ENCODE results near the gene GPR89A. TPM values are rescaled to one million over a fixed set of nuclear protein-coding genes. Genes with fewer than 3 reads are reported as not detected.

The GPR89A gene
- total RNA-seq, 1 experiment from 2014 or later, result 19.5 TPM

DNA sequence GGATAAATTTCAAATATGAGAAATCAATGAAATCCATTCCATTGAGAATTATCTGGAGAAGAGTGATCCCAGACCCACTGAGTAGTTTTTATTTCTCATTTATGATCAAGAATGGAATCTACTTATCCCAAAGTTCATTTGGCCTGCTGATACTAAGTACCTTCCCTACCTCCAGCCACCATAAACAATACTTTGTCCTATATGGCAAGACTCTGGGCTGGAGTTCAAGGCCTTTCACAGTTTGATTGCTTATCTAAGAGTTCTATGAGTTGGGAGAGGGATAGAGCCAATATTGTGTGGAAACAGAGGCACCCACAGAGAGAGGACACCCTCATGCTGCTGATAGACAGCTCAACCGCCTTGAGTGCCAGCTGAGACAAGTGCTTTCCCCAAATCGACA is 94.3 kb downstream of the GPR89A start:
- no peak overlapping the region for H3K4me3 ChIP-seq (replicated peaks in 1 of 2; ENCODE audit: low read depth in 1 of 2, low read length in 2 of 2)

More for the DNA sequence above, 94.3 kb downstream of the GPR89A start:
- H2AFZ ChIP-seq (ENCODE audit: low read depth, low read length, poor library complexity, severe bottlenecking), result no peak overlapping the region
- H3K9me3 ChIP-seq (ENCODE audit: control insufficient read depth in 1 of 2, insufficient read depth in 1 of 2, low read depth in 1 of 2, low read length in 2 of 2), result no peaks in the 10 kb centered on the region
- H3K27ac ChIP-seq (ENCODE audit: low read depth, low read length), result no peak overlapping the region
- no peaks in the 10 kb centered on the region for H4K20me1 ChIP-seq (ENCODE audit: insufficient read depth)
- TF ChIP-seq, protein P1, sequence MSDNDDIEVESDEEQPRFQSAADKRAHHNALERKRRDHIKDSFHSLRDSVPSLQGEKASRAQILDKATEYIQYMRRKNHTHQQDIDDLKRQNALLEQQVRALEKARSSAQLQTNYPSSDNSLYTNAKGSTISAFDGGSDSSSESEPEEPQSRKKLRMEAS (IDR thresholded peaks at IDR 0.05), result no peak
- no peak for TF ChIP-seq ZFX (IDR thresholded peaks at IDR 0.05)
- TF ChIP-seq SRF (IDR thresholded peaks at IDR 0.05; ENCODE audit: low read depth), result no peak
- TF ChIP-seq SP1 (IDR thresholded peaks at IDR 0.05; ENCODE audit: low read depth), result no peak
- no peak for TF ChIP-seq CBX3 (IDR thresholded peaks at IDR 0.05; ENCODE audit: low read depth)
- no peak for TF ChIP-seq POLR2A (IDR thresholded peaks at IDR 0.05; ENCODE audit: borderline replicate concordance, extremely low read depth, insufficient read depth, insufficient read length)
- TF ChIP-seq, protein P2, sequence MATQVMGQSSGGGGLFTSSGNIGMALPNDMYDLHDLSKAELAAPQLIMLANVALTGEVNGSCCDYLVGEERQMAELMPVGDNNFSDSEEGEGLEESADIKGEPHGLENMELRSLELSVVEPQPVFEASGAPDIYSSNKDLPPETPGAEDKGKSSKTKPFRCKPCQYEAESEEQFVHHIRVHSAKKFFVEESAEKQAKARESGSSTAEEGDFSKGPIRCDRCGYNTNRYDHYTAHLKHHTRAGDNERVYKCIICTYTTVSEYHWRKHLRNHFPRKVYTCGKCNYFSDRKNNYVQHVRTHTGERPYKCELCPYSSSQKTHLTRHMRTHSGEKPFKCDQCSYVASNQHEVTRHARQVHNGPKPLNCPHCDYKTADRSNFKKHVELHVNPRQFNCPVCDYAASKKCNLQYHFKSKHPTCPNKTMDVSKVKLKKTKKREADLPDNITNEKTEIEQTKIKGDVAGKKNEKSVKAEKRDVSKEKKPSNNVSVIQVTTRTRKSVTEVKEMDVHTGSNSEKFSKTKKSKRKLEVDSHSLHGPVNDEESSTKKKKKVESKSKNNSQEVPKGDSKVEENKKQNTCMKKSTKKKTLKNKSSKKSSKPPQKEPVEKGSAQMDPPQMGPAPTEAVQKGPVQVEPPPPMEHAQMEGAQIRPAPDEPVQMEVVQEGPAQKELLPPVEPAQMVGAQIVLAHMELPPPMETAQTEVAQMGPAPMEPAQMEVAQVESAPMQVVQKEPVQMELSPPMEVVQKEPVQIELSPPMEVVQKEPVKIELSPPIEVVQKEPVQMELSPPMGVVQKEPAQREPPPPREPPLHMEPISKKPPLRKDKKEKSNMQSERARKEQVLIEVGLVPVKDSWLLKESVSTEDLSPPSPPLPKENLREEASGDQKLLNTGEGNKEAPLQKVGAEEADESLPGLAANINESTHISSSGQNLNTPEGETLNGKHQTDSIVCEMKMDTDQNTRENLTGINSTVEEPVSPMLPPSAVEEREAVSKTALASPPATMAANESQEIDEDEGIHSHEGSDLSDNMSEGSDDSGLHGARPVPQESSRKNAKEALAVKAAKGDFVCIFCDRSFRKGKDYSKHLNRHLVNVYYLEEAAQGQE (IDR thresholded peaks at IDR 0.05; ENCODE audit: low read depth), result no peak
- no peak for TF ChIP-seq POLR2AphosphoS5 (IDR thresholded peaks at IDR 0.05; ENCODE audit: low read depth, low read length)
- TF ChIP-seq, protein P3, sequence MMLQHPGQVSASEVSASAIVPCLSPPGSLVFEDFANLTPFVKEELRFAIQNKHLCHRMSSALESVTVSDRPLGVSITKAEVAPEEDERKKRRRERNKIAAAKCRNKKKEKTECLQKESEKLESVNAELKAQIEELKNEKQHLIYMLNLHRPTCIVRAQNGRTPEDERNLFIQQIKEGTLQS (IDR thresholded peaks at IDR 0.05), result no peak
- TF ChIP-seq, protein P4, sequence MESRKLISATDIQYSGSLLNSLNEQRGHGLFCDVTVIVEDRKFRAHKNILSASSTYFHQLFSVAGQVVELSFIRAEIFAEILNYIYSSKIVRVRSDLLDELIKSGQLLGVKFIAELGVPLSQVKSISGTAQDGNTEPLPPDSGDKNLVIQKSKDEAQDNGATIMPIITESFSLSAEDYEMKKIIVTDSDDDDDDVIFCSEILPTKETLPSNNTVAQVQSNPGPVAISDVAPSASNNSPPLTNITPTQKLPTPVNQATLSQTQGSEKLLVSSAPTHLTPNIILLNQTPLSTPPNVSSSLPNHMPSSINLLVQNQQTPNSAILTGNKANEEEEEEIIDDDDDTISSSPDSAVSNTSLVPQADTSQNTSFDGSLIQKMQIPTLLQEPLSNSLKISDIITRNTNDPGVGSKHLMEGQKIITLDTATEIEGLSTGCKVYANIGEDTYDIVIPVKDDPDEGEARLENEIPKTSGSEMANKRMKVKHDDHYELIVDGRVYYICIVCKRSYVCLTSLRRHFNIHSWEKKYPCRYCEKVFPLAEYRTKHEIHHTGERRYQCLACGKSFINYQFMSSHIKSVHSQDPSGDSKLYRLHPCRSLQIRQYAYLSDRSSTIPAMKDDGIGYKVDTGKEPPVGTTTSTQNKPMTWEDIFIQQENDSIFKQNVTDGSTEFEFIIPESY (IDR thresholded peaks at IDR 0.05; ENCODE audit: extremely low read depth, insufficient replicate concordance, low read length), result no peak
- TF ChIP-seq TCF7L2 (IDR thresholded peaks at IDR 0.05; ENCODE audit: borderline replicate concordance, extremely low read depth, insufficient read depth, insufficient read length), result no peak
- TF ChIP-seq JUND (IDR thresholded peaks at IDR 0.05), result no peak
- no peak for TF ChIP-seq EZH2phosphoT487 (IDR thresholded peaks at IDR 0.05; ENCODE audit: borderline replicate concordance)
- no peak for TF ChIP-seq CEBPB (IDR thresholded peaks at IDR 0.05; ENCODE audit: low read depth)
- TF ChIP-seq RAD21 (IDR thresholded peaks at IDR 0.05; ENCODE audit: low read depth), result no peak
- no peak for TF ChIP-seq EGR1 (IDR thresholded peaks at IDR 0.05; ENCODE audit: low read depth)
- TF ChIP-seq FOSL1 (IDR thresholded peaks at IDR 0.05; ENCODE audit: low read depth), result no peak
- H3K4me2 ChIP-seq (ENCODE audit: low read length), result no peak overlapping the region
- RAD21 ChIA-PET (ENCODE audit: low non-redundant PET in 1 of 2, low total read pairs in 2 of 2, uncharacterized antibody in 2 of 2, unreplicated experiment in 2 of 2), result no interaction called here
- H3K27me3 ChIP-seq (ENCODE audit: insufficient read depth, low read length), result no peaks in the 10 kb centered on the region
- no TSS peak for BruUV-seq (replicated peaks)
- no peaks in the 10 kb centered on the region for H3K9me2 ChIP-seq (ENCODE audit: insufficient read depth)
- no peaks in the 10 kb centered on the region for H3K36me3 ChIP-seq (ENCODE audit: control insufficient read depth in 1 of 2, insufficient read depth in 2 of 2, low read length in 2 of 2)
- POLR2A ChIA-PET, result no interaction called here
- DNase-seq (ENCODE audit: low read depth, low spot score) (no peak), ATAC-seq (no peak)
- H3K79me2 ChIP-seq (ENCODE audit: insufficient read depth, low read length), result no peaks in the 10 kb centered on the region
- intact Hi-C loops (cut with micrococcal nuclease), result no loop called here
- H3K9ac ChIP-seq (ENCODE audit: low read length), result no peak overlapping the region
- peaks cover 4 to 17% of the 10 kb centered on the region in 2 experiments; a peak in 3 of 4 replicates for H3K4me1 ChIP-seq (ENCODE audit: control insufficient read depth in 1 of 2, insufficient read depth in 2 of 2, low read length in 2 of 2)
- CTCF ChIA-PET, result no interaction called here
